IMR-90 (cell line): ENCODE results near the gene ODAD2. TPM values are rescaled to one million over a fixed set of nuclear protein-coding genes. Genes with fewer than 3 reads are reported as not detected.

Experiments used
- ATAC-seq: fragments of 200-7000 bp; cut with Tn5 transposase; 2 replicates; pipeline ENCODE4 v1.9.1; 2020; ENCODE audit warnings: low read depth, mild to moderate bottlenecking, moderate library complexity
- BruUV-seq: library from RNA; stranded (reverse); fragments of 400-500 nt; replicated peaks from 2 replicates; lab custom pipeline; 2021; lab: Mats Ljungman, UMichigan
- CTCF ChIA-PET: fragments of 300-600 bp; formaldehyde crosslinking; extraction: SDS; loops from one replicate; lab custom pipeline; 2021; ENCODE audit warnings: antibody characterized with exemption; lab: Yijun Ruan, JAX
- POLR2A ChIA-PET: fragments of 300-600 bp; sonication (Branson Sonifier 250); formaldehyde crosslinking; loops from one replicate; lab custom pipeline; 2022; ENCODE audit warnings: antibody characterized with exemption; ENCODE audit not compliant: unreplicated experiment; lab: Charles Lee
- DNase-seq: peaks from one replicate; pipeline ENCODE4 v3.0.0; 2013
- H2AFZ ChIP-seq: replicated peaks from 2 replicates; pipeline ENCODE3; 2013; ENCODE audit warnings: low read length, mild to moderate bottlenecking; ENCODE audit not compliant: poor library complexity
- H2AK5ac ChIP-seq: 2 replicates; pipeline ENCODE4 v1.6.1; 2013; ENCODE audit warnings: low read depth, low read length, inconsistent platforms
- H2AK9ac ChIP-seq: replicated peaks from 2 replicates; pipeline ENCODE3; 2013; ENCODE audit warnings: mild to moderate bottlenecking, low read depth, low read length, moderate library complexity; ENCODE audit not compliant: poor library complexity
- H2BK120ac ChIP-seq: 2 replicates; pipeline ENCODE4 v1.6.1; 2013; ENCODE audit warnings: low read depth, low read length, inconsistent platforms
- H2BK15ac ChIP-seq: 3 replicates; pipeline ENCODE4 v1.6.1; 2013; ENCODE audit warnings: low read depth, low read length, inconsistent platforms
- H2BK20ac ChIP-seq: 2 replicates; pipeline ENCODE4 v1.6.1; 2013; ENCODE audit warnings: low read depth, mild to moderate bottlenecking, inconsistent platforms, low read length, moderate library complexity
- H2BK5ac ChIP-seq: 2 replicates; pipeline ENCODE4 v1.6.1; 2013; ENCODE audit warnings: mild to moderate bottlenecking, low read depth, low read length, inconsistent platforms; ENCODE audit not compliant: poor library complexity, severe bottlenecking
- H3K14ac ChIP-seq: replicated peaks from 2 replicates; pipeline ENCODE4 v1.6.1; 2013; ENCODE audit warnings: low read depth, low read length, inconsistent platforms
- H3K18ac ChIP-seq: 2 replicates; pipeline ENCODE4 v1.6.1; 2013; ENCODE audit warnings: low read depth, low read length, control low read depth
- H3K23ac ChIP-seq: 2 replicates; pipeline ENCODE4 v1.6.1; 2013; ENCODE audit warnings: low read depth, low read length, inconsistent platforms
- H3K27ac ChIP-seq: 2 replicates; pipeline ENCODE4 v1.5.1; 2013; ENCODE audit warnings: mild to moderate bottlenecking, control low read depth, low read length; ENCODE audit not compliant: insufficient read depth
- H3K27me3 ChIP-seq: 2 replicates; pipeline ENCODE4 v1.6.1; 2013; ENCODE audit warnings: low read length; ENCODE audit not compliant: control insufficient read depth, insufficient read depth
- H3K36me3 ChIP-seq: 2 replicates; pipeline ENCODE4 v1.6.1; 2013; ENCODE audit warnings: low read length, mixed read lengths; ENCODE audit not compliant: control insufficient read depth, insufficient read depth
- H3K4ac ChIP-seq: 2 replicates; pipeline ENCODE4 v1.6.1; 2013; ENCODE audit warnings: low read depth, low read length, inconsistent platforms
- H3K4me1 ChIP-seq: 2 replicates; pipeline ENCODE4 v1.6.1; 2013; ENCODE audit warnings: low read length, mixed read lengths; ENCODE audit not compliant: control insufficient read depth, insufficient read depth
- H3K4me2 ChIP-seq: 2 replicates; pipeline ENCODE4 v1.6.1; 2013; ENCODE audit warnings: low read depth, mild to moderate bottlenecking, control low read depth, low read length, moderate library complexity
- H3K4me3 ChIP-seq: 2 replicates; pipeline ENCODE4 v1.5.1; 2013; ENCODE audit warnings: low read depth, mild to moderate bottlenecking, control low read depth, low read length, moderate library complexity; ENCODE audit not compliant: insufficient read depth
- H3K56ac ChIP-seq: 2 replicates; pipeline ENCODE4 v1.6.1; 2013; ENCODE audit warnings: low read length, inconsistent platforms; ENCODE audit not compliant: insufficient read depth; ENCODE audit errors: extremely low read depth
- H3K79me1 ChIP-seq, 2 experiments: 2 replicates each; pipeline ENCODE4 v1.6.1; 2013; ENCODE audit warnings: low read length in 2 of 2, inconsistent platforms in 1 of 2, low read depth in 1 of 2
- H3K9ac ChIP-seq: 2 replicates; pipeline ENCODE4 v1.6.1; 2013; ENCODE audit warnings: low read depth, low read length, control low read depth
- H3K9me1 ChIP-seq: 2 replicates; pipeline ENCODE4 v1.6.1; 2013; ENCODE audit warnings: low read length, inconsistent platforms; ENCODE audit not compliant: insufficient read depth
- H3K9me3 ChIP-seq: 2 replicates; pipeline ENCODE4 v1.6.1; 2013; ENCODE audit warnings: low read length; ENCODE audit not compliant: control insufficient read depth, insufficient read depth
- H4K20me1 ChIP-seq: 2 replicates; pipeline ENCODE4 v1.6.1; 2013; ENCODE audit warnings: low read length, inconsistent platforms; ENCODE audit not compliant: insufficient read depth
- H4K5ac ChIP-seq: 2 replicates; pipeline ENCODE4 v1.6.1; 2013; ENCODE audit warnings: mild to moderate bottlenecking, low read depth, low read length, control low read depth
- H4K8ac ChIP-seq, 2 experiments: 2 replicates each; pipeline ENCODE4 v1.6.1; 2013; ENCODE audit warnings: low read depth in 2 of 2, low read length in 2 of 2, control low read depth in 1 of 2, inconsistent platforms in 1 of 2
- H4K91ac ChIP-seq: 2 replicates; pipeline ENCODE4 v1.6.1; 2013; ENCODE audit warnings: low read depth, low read length, inconsistent platforms; ENCODE audit not compliant: insufficient read depth
- BHLHE40 ChIP-seq: fragments of 150-350 bp; IDR thresholded peaks from 2 replicates; pipeline ENCODE4 v1.6.1; 2016; ENCODE audit warnings: mild to moderate bottlenecking, low read depth, low read length
- CEBPB ChIP-seq: IDR thresholded peaks from 2 replicates; pipeline ENCODE4 v1.6.1; 2012; ENCODE audit warnings: low read depth, low read length, improper control_type of control experiment
- CHD1 ChIP-seq: IDR thresholded peaks from 2 replicates; pipeline ENCODE4 v1.6.1; 2012; ENCODE audit warnings: low read depth, low read length, improper control_type of control experiment
- FOS ChIP-seq: fragments of 150-350 bp; IDR thresholded peaks from 2 replicates; pipeline ENCODE4 v1.6.1; 2016; ENCODE audit warnings: low read depth, low read length
- MAFK ChIP-seq: IDR thresholded peaks from 2 replicates; pipeline ENCODE4 v1.6.1; 2012; ENCODE audit warnings: low read depth, low read length, improper control_type of control experiment
- MAZ ChIP-seq: IDR thresholded peaks from 2 replicates; pipeline ENCODE4 v1.6.1; 2012; ENCODE audit warnings: low read depth, mild to moderate bottlenecking, low read length, improper control_type of control experiment, moderate library complexity, borderline replicate concordance
- MXI1 ChIP-seq: IDR thresholded peaks from 2 replicates; pipeline ENCODE4 v1.6.1; 2012; ENCODE audit warnings: low read depth, mild to moderate bottlenecking, low read length, moderate library complexity, borderline replicate concordance
- NFE2L2 ChIP-seq: fragments of 150-350 bp; IDR thresholded peaks from 2 replicates; pipeline ENCODE4 v1.6.1; 2016; ENCODE audit warnings: low read depth, mild to moderate bottlenecking, low read length
- POLR2A ChIP-seq: IDR thresholded peaks from 2 replicates; pipeline ENCODE4 v1.6.1; 2012; ENCODE audit warnings: mild to moderate bottlenecking, low read depth, low read length
- RAD21 ChIP-seq: IDR thresholded peaks from 2 replicates; pipeline ENCODE4 v1.6.1; 2012; ENCODE audit warnings: low read length, improper control_type of control experiment
- RCOR1 ChIP-seq: IDR thresholded peaks from 2 replicates; pipeline ENCODE4 v1.6.1; 2012; ENCODE audit warnings: mild to moderate bottlenecking, low read length, improper control_type of control experiment; ENCODE audit not compliant: insufficient replicate concordance
- RFX5 ChIP-seq: IDR thresholded peaks from 2 replicates; pipeline ENCODE4 v1.8.0; 2012; ENCODE audit warnings: low read depth, mild to moderate bottlenecking, low read length, moderate library complexity
- WGBS, 2 experiments: methylation state at CpG; one replicate each; pipeline versions ENCODE4 v1.1.5 to v1.1.7; 2013; ENCODE audit warnings: missing lambda C conversion rate in 2 of 2; ENCODE audit not compliant: insufficient read length in 1 of 2; ENCODE audit errors: extremely low coverage in 2 of 2; 5-methylcytosine and 5-hydroxymethylcytosine counted together
- dilution Hi-C: fragments of 300-500 bp; cut with HindIII; formaldehyde crosslinking; loops from one replicate; pipeline ENCODE4 v1.14.3; 2018; ENCODE audit warnings: low sequenced_read_pairs; ENCODE audit not compliant: unreplicated experiment
- in situ Hi-C: fragments of 300-500 bp; cut with MboI; formaldehyde crosslinking; loops from 3 replicates; pipeline ENCODE4 v1.14.3; 2019; ENCODE audit warnings: low sequenced_read_pairs, inconsistent platforms, mixed read lengths
- intact Hi-C: fragments of 100-400 bp; cut with micrococcal nuclease; formaldehyde crosslinking; loops from 2 replicates; pipeline ENCODE4 v1.10.0; 2022
- polyA plus RNA-seq, 3 experiments: library from polyadenylated mRNA; depleted of rRNA; stranded (reverse); fragments of >200 nt; gene quantifications; 2 replicates each; pipeline ENCODE4 v1.2.3, GENCODE V29; 2012; ENCODE audit warnings: low replicate concordance in 1 of 3
- total RNA-seq: library from RNA; depleted of rRNA; stranded (reverse); fragments of >200 nt; gene quantifications from 2 replicates; pipeline ENCODE4 v1.2.3, GENCODE V29; 2012
- TF ChIP-seq, protein P1 (sequence below): fragments of 150-350 bp; IDR thresholded peaks from 2 replicates; pipeline ENCODE4 v1.6.1; 2017; ENCODE audit warnings: mild to moderate bottlenecking, antibody characterized with exemption, low read length, low read depth
- TF ChIP-seq, protein P2 (sequence below): fragments of 150-350 bp; IDR thresholded peaks from 2 replicates; pipeline ENCODE4 v1.6.1; 2016; ENCODE audit warnings: low read depth, mild to moderate bottlenecking, low read length, moderate library complexity, borderline replicate concordance

The ODAD2 gene
- total and polyA plus RNA-seq, 2 of the 4 experiments (the other 2 are of a cell fraction), result 0.53 to 0.72 TPM

DNA sequence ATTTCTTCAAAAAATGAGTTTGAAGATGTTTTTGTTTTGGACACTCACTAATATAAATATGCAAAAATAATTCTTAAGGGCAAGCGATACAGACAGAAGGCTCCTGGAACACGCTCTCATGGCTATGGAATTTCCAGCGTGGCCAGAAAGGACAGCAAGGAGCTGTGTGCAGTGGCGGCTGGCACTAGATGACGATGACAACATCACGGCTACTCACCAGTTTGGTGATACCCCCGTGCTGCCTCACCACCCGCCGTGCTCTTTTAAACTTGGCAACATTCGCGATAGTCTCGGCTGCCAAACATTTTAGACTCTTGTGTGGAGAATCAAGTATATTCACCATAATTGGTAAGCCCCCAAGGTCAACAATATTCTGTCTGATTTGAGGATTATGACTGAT is 54.9 kb downstream of the ODAD2 start:
- in situ Hi-C loops (no loop called here), dilution Hi-C loops (no loop called here), intact Hi-C loops (no loop called here)
- ChIA-PET CTCF (interaction anchor here (0.6 kb wide), 1 partner anchor 258 kb away, joined by 5 read pairs; no protein-coding TSS in a partner anchor), POLR2A (no interaction called here)
- Histone ChIP-seq H3K9me1 (peaks cover under 1% of the 10 kb centered on the region; the same call in 1 of the 2 replicates), H4K20me1 (no peaks in the 10 kb centered on the region), H4K91ac (no peak overlapping the region), H2BK5ac (no peak overlapping the region), H3K9ac (no peak overlapping the region), H3K4me1 (no peaks in the 10 kb centered on the region), H2BK15ac (no peak overlapping the region), H4K8ac (no peak overlapping the region), H3K27ac (no peak overlapping the region), H2BK120ac (no peak overlapping the region), H3K79me1 (no peaks in the 10 kb centered on the region), H3K23ac (no peak overlapping the region), H3K27me3 (no peaks in the 10 kb centered on the region), H4K5ac (no peak overlapping the region), H3K9me3 (no peaks in the 10 kb centered on the region), H3K56ac (no peak overlapping the region), H3K14ac (no peak overlapping the region), H3K18ac (no peak overlapping the region), H2BK20ac (no peak overlapping the region), H3K4me3 (no peak overlapping the region), H3K4me2 (no peak overlapping the region), H2AFZ (no peak overlapping the region), H3K36me3 (no peaks in the 10 kb centered on the region), H2AK9ac (no peak overlapping the region), H3K4ac (no peak overlapping the region), H2AK5ac (no peak overlapping the region)
- ATAC-seq (no peak), DNase-seq (no peak)
- WGBS, 2 experiments, result 83% methylated on average over 4 of the region's 12 CpGs; no CpG with 5 or more reads in 1 of the 2 experiments
- no TSS peak for BruUV-seq
- TF ChIP-seq RFX5 (no peak), CEBPB (no peak), NFE2L2 (no peak), MAFK (no peak), RCOR1 (no peak), MXI1 (no peak), CHD1 (no peak), RAD21 (no peak), FOS (no peak), POLR2A (no peak), MAZ (no peak), BHLHE40 (no peak)
- TF ChIP-seq, protein P1, sequence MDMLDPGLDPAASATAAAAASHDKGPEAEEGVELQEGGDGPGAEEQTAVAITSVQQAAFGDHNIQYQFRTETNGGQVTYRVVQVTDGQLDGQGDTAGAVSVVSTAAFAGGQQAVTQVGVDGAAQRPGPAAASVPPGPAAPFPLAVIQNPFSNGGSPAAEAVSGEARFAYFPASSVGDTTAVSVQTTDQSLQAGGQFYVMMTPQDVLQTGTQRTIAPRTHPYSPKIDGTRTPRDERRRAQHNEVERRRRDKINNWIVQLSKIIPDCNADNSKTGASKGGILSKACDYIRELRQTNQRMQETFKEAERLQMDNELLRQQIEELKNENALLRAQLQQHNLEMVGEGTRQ, result no peak
- TF ChIP-seq, protein P2, sequence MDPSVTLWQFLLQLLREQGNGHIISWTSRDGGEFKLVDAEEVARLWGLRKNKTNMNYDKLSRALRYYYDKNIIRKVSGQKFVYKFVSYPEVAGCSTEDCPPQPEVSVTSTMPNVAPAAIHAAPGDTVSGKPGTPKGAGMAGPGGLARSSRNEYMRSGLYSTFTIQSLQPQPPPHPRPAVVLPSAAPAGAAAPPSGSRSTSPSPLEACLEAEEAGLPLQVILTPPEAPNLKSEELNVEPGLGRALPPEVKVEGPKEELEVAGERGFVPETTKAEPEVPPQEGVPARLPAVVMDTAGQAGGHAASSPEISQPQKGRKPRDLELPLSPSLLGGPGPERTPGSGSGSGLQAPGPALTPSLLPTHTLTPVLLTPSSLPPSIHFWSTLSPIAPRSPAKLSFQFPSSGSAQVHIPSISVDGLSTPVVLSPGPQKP, result no peak
